ENCODE data around the gene MRPL37.
"Not testable (repeated sequence)": the region's sequence is repeated elsewhere in the genome, so short reads cannot be mapped to it uniquely, and the experiment has no call there.

MRPL37 gene

DNA sequence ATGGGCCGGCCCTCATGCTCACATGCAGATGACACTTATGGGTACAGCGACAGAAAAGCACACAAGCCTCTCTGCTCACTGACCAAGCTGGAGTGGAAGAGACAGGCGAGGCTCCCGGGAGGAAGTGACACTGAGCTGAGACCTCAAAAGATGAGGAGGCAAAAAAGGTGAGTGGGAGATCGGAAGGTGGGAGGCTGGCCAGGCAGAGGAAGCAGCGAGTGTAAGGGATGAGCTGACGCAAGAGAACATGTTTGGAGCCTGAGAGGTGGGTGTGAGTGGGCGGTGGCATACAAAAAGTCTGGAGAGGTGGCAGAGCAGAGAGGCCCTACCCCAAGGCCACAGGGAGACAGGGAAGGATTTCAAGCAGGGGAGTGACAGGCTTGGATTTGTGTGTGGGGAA, 29.0 kb upstream of the MRPL37 start:
- H3K4me3 ChIP-seq (ENCODE audit: low read depth, low read length) = no peak overlapping the region
- DNase-seq (ENCODE audit: low read depth) = no peak

DNA sequence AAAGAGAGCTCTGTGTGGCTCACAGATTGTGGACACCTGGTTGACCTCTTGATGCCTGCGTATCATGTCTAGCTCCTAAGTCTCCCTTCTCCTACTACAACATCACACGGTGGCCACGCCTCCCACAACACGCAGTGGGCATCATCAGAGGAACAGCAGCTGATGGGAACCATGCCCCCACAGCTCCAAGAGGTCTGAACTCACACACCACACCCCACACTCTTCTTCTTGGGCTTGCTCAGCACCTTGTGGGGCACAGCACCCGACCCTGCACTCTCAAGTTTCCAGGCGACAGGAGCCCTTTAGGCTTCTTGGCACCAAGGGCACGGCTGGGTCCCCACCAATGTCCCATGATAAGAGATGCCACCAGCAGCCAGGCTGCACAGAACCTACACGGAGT, 28.4 kb upstream of the MRPL37 start:
- DNase-seq (ENCODE audit: low read depth) = no peak
- no peak overlapping the region for H3K4me3 ChIP-seq (ENCODE audit: low read depth, low read length)

DNA sequence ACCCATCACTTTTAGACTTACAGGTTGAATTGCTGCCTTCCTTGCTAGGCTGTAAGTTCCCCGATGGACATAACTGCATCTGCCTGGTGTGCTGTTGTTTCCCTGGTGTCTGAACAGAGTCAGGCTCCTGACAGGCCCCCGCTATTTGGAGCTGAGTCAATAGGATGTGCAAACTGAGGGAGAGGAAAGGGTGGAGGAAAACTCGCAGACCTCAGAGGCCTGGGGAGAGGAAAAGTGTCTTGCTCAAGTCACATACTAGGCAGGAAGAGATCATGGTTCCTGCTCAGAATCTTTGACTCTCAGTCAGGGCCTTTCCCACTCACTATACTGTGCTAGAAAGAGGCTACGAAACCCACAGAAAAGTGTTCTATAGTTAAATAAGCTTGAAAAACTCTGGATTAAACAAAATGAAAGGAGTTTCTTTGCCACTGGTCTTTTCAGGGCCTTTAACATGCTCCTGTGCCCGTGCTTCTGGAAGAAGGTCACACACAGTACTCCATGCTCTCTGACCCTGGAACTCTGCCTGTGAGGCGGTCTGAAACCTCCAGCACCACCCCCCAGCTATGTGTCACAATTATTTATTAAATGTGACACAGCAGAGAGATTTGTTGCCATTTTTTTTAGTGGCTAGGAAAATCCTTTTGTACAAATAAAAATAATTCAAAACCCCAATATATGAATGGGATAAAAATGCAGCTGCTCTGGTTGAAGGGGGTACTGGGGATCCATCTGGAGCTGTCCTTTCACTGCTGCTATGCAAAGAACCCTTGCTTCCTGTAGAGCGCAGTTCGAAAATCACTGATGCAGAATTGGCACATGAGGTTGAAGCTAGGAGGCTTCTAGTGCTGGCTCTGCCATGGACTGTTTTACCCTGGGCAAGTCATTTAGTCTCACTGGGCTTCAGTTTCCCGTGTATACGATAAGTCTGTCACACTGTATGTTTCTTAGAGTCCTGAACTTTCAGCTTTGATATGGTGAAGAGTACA, 27.1 kb upstream of the MRPL37 start:
- peak; percentile 51 for DNase-seq (ENCODE audit: low read depth)
- no peak overlapping the region for H3K4me3 ChIP-seq (ENCODE audit: low read depth, low read length)

DNA sequence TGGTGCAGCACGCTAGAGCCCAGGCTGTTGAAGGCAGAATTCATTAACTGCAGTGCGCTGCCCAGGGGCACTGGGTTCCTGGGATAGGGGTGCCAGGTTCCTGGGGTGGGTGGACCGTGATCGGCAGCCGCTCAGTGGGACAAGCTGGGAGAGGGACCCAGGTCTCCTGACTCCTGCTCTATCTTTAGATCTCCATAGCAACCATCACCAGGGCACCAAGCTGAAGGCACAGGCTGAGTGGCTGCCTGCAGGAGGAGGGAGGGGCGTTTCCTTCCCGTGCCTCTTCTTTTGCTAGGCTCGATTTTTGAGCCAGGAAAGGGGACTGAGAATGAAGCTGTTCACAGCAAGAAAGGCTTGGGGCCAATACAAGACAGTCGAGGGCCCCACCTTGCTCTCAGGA, 26.3 kb upstream of the MRPL37 start:
- no peak for DNase-seq (ENCODE audit: low read depth)
- no peak overlapping the region for H3K4me3 ChIP-seq (ENCODE audit: low read depth, low read length)

DNA sequence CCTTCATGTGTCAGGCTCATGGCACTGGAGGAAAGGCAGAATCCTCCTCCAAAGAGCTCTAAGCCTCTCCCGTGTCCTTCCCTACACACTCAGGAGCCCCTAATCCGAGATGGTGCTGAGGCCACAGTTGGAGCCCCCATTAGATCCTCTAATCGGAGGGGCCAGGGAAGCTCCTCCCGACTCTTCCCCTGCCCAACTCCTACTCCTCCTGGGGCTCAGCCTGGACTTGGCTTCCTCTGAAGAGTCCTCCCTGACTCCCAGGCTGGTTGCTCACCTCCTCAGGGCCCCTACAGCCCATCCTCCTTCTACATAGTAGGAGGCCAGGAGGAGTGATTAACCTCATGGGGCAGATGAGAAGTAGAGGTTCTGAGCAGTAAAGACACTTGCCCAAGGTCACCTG, 25.9 kb upstream of the MRPL37 start:
- DNase-seq (ENCODE audit: low read depth) = no peak
- no peak overlapping the region for H3K4me3 ChIP-seq (ENCODE audit: low read depth, low read length)

DNA sequence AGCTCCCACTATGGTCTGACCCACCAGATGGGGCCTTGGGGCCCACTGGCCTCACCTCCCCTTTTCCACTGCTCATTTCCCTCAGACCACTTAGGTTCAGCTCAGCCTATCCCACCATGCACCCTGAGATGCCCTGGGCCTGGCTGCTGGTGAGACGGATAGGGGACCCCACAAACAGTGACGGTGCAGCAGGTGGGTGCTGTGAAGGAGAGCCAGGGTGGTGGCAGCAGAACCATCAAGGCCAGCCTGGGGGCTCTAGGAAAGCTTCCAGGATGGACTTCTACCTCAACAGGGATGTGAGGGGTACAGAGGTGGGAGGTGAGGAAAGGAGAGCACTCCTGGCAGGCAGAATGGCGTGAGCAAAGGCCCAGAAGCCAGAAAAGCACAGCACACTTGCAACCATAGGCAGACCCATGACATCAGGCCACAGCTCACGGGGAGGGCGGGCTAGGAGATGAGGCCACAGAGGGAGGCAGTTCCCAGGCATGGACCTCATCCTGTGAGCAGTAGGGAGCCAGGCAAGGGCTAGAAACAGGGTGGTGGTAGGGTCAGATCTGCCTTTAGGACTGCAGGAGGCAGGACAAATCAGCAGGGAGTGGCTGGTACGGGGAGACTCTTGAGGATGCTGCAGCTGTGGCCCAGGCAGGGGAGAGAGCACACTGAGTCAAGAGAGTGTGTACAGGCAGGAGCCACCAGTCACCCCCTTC, 23.2 kb upstream of the MRPL37 start:
- no peak for DNase-seq (ENCODE audit: low read depth)
- H3K4me3 ChIP-seq (ENCODE audit: low read depth, low read length) = no peak overlapping the region

DNA sequence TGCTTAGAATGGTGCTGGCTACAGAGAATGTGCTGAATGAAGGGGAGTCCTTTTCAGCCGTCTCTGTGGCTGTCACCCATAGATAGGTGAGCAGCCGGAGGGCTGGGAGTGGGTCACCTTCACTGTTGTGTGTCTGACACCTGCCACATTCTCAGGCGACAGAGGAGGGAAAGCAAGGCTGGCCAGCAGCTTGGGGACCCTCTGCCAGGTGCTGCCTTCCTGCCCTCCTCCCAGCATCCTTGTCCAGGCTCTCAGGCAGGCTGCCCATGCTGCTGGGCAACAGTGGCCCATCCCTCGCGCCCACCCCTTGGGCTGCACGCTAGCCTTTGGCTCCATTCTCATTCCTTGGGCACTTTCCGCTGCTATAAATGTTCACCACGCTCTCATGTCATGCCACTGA, 22.2 kb upstream of the MRPL37 start:
- no peak for DNase-seq (ENCODE audit: low read depth)
- H3K4me3 ChIP-seq (ENCODE audit: low read depth, low read length) = no peak overlapping the region

DNA sequence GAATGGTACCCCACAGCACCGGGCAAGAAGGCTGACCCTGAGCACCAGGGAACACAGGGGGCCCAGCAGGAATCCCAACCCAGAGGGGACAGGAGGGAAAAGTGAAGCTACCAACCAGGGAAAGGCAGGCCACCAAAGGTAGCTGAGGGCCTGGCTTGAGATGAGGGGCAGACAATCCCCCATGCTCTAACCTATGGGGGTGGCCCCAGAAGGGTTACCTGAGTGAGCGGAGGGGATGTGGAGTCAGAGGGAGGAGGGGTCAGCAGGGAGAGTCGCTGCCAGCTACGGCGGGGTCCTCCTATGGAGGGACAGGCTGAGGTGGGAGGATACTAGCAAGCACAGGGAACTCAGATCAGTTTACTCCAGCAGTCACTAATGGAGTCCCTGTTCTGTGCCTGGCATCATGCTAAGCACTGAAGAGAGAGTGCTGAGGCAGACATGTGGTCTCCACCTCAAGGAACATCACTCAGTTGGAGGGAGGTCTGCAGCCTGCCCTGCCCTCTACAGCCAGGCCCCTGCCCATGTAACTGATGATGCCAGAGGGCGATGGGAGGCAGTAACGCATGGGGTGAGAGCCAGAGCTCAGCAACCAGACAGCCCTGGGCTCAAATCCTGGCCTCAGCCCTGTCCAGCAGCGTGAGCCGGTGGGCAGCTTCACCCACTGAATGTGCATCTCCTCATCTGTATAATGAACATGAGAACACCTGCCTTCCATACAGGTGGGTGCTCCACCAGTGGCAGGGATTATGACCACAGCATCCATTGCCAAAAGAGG, 21.5 kb upstream of the MRPL37 start:
- no peak overlapping the region for H3K4me3 ChIP-seq (ENCODE audit: low read depth, low read length)
- DNase-seq (ENCODE audit: low read depth) = no peak

DNA sequence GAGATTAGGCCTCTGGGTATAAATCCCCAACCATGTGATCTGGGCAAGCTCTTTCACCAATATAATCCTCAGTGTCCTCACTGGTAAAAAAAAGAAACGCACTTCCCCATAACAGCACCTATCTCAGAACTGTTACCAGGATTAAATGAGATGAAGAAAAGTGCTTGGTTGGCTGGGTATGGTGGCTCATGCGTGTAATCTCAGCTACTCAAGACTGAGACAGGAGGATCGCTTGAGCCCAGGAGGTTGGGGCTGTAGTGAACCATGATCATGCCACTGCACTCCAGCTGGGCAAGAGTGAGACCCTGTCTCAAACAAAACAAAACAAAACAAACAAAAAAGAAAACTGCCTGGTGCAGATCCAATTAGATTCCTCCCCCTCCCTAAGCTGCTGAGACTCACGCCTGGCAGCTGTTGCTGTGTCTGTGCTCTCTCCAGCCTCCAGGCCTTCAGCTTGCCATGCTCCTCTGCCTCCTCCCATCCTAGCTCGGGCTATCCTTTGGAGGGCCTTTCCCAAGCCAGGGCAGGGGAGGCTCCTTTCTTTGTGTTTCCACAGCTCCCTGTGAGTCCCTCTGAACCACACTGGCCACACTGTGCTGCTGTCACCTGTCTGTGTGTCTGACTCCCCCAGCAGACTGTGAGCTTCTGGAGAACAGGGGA, 19.1 kb upstream of the MRPL37 start:
- no peak overlapping the region for H3K4me3 ChIP-seq (ENCODE audit: low read depth, low read length)

DNA sequence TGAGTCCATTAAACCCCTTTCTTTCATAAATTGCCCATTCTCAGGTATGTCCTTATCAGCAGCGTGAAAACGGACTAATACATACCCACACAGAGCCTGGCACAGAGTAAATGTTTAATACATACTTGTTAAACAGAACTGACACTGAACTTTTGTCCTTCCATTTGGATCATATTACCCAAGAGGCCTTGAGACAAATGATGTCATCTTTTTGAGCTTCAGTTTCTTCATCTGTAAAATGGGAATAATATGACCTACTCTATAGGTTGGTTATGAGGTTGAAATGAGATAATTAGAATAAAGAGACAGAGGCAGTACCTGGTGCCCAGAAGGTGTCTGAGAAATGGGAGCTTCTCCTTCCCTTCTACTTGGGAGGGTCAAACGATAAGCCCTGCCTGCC, 13.9 kb upstream of the MRPL37 start:
- no peak overlapping the region for H3K4me3 ChIP-seq (ENCODE audit: low read depth, low read length)
- no peak for DNase-seq (ENCODE audit: low read depth)

More for the DNA sequence above, 19.1 kb upstream of the MRPL37 start:
- no peak for DNase-seq (ENCODE audit: low read depth)

DNA sequence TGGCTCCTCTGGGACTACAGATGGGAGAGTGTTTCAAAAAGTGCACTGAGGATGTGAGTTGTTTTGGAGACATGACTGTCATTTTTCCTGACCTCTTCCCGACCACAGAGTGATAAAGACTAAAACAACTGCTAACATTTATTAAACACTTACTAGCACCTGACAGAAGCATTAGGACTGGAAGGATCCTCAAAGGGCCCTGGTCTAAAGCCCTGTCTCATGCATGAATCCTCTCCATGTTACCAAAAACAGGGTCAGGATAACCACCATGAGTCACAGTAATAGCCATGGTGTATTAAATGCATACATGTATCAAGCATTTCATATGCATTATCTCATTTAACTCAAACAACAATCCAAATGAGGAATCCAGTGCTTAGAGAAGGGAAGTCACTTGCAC, 11.7 kb upstream of the MRPL37 start:
- DNase-seq (ENCODE audit: low read depth) = no peak
- no peak overlapping the region for H3K4me3 ChIP-seq (ENCODE audit: low read depth, low read length)

DNA sequence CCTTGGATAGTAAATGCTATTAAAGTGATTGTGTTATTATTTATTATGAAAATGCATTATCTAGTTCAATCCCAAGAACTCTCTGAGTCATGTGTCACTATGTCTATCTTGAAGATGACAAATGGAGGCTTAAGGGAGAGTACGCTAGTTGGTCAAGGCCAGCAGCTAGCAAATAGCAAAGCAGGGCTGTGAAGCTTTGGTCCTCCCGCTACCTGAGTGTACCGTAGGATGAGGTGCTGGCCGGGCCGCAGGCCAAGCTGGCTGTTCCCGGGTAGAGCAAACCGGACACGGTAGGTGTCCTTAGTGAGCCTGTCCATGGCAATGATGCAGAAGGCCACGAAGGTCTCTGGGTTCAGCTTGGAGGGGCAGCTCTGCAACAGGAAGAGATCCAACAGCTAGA, 9.4 kb upstream of the MRPL37 start:
- no peak overlapping the region for H3K4me3 ChIP-seq (ENCODE audit: low read depth, low read length)
- DNase-seq (ENCODE audit: low read depth) = no peak

DNA sequence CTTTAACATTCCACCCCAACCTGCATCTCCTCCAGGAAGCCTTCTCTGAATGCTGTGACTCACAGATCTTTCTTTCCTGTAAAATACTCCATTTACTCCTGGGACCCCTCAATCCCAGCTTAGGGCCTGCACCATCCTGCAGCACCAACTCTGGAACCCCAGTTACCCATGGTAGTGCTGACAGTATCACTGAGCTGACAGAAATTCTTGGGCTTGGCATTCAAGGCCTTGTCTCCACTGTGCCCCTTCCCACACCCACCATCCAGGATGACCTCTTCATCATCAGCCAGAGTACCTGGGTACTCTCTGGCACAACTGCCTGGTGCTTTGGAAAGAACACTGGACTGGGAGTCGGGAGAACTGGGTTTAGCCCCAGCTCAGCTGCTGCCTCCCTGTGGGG, 8.4 kb upstream of the MRPL37 start:
- no peak for DNase-seq (ENCODE audit: low read depth)
- H3K4me3 ChIP-seq (ENCODE audit: low read depth, low read length) = no peak overlapping the region

DNA sequence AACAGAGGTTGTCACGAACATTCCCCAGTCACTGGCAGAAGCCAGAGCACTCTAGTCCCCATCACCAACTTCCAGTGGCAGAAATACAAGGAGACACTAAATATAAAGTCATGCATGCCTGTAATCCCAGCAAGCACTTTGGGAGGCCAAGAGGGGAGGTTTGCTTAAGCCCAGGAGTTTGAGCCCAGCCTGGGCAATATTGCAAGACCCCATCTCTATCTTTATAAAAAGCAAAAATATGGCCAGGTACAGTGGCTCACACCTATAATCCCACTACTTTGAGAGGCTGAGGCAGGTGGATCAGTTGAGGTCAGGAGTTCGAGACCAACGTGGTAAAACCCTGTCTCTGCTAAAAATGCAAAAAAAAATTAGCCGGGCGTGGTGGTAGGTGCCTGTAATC, 6.5 kb upstream of the MRPL37 start:
- no peak overlapping the region for H3K4me3 ChIP-seq (ENCODE audit: low read depth, low read length)
- DNase-seq (ENCODE audit: low read depth) = no peak

DNA sequence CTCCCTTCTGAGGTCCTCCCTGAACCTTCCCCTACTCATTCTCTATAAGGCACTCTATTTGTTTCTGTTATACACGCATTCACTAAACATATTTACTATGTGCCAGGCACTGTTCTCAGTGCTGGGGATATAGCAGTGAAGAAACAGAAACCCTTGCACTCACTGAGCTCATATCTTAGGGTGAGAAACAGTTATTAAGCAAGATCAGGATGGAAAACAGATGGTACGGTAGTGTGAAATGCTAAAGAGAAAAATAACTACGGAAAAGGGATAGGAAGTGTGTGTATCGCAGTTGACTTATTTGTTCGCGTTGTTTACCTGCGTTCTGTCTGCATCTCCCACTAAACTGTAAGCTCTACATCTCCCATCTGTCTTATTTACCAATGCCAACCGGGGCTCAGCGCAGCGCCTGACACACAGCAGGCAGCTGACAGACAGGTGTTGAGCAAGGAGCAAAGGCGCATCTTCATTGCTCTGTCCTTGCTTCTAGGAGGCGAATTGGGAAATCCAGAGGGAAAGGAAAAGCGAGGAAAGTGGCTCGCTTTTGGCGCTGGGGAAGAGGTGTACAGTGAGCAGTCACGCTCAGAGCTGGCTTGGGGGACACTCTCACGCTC, 709 bp upstream of the MRPL37 start:
- DNase-seq (ENCODE audit: low read depth) = no peak

DNA sequence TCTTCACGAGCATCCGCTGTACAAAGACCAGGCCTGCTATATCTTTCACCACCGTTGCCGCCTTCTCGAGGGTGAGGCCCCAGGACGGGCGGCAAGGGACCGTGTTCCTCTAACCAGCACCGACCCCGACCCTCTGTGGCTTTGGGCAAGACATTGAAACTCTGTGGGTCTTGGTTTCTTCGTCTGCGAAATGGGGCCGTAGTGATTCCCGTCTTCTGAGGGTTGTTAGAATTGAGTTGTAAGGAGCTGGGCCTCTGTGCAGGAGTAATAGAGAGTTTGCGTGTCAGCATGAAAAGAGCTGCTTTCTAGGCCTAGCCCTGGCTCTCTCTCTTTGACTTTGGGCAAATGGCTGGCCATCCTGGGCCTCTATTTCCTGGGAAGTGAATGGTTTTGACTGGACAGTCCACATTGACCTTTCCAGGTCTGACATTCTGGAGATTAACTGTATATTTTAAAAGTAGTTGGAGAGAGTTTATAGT, 591 bp downstream of the MRPL37 start:
- H3K4me3 ChIP-seq (ENCODE audit: low read depth, low read length) = peak overlapping the region; percentile 95
- no peak for DNase-seq (ENCODE audit: low read depth)

More for the DNA sequence above, 709 bp upstream of the MRPL37 start:
- H3K4me3 ChIP-seq (ENCODE audit: low read depth, low read length) = peak overlapping the region; percentile 95

DNA sequence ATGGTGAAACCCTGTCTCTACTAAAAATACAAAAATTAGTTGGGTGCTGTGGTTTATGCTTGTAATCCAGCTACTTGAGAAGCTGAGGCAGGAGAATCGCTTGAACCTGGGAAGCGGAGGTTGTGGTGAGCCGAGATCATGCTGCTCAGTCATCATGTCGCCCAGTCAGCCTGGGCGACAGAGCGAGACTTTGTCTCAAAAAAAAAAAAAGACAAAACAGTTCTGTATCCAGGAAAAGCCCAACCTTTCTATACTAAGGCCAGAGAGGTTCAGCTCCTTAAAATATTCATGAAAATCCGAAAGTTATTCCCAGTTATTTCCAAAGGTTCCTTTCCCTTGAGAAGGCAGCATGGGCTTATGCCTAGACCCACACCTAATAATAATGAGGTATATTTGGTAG, 4.2 kb downstream of the MRPL37 start:
- no peak overlapping the region for H3K4me3 ChIP-seq (ENCODE audit: low read depth, low read length)
- DNase-seq (ENCODE audit: low read depth) = no peak

DNA sequence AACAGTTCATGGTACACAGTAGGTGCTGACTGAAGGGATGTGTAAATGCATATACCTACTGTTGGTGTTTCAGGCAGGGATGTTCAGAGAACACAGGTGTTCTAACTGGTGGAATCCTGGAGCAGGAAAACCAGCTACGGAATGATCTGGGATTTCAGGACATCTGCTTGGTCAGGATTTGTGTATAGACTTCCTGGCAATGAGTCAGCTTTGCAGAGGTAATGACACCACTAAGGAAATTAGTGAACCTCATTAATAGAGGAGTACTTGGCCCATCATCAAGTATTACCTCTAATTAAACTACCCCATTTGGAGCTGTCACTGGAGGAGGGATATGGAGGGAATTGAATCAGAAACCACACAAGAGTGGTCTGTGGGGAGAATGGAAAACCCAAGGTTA, 7.3 kb downstream of the MRPL37 start:
- DNase-seq (ENCODE audit: low read depth) = no peak
- no peak overlapping the region for H3K4me3 ChIP-seq (ENCODE audit: low read depth, low read length)

DNA sequence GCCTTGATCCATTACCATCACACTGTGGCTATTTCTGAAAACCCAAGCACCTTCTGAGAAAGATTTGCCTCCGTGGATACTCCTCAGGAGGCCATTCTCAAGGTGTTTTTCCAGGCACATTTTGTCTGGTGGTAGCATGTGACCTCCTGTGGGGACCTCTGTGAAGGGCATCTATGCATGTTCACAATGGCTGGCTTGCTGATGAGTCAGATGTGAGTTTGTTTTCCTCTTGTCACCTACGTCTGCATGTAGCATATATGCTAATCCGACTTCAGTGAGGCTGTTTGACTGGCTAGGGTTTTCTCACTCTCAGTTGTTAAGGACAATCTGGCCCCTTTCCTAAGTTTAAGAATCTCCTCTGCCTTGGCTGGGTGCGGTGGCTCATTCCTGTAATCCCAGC, 7.9 kb downstream of the MRPL37 start:
- not testable (repeated sequence) for DNase-seq (ENCODE audit: low read depth); H3K4me3 ChIP-seq (ENCODE audit: low read depth, low read length)

All from skeletal muscle cell (primary cell).